ENCODE measurements around the gene CRYBG1. TPM values are rescaled to one million over a fixed set of nuclear protein-coding genes. Genes with fewer than 3 reads are reported as not detected.

CRYBG1 gene
- polyA plus RNA-seq, 2 of the 4 experiments (the other 2 are of a cell fraction): 0.31 to 0.37 TPM

- TF ChIP-seq CHD2 (IDR thresholded peaks at IDR 0.05; ENCODE audit: low read length, partially characterized antibody) (no peak), HOXB5 (CRISPR knock-in tag; IDR thresholded peaks at IDR 0.05) (no peak), HES2 (IDR thresholded peaks at IDR 0.05) (no peak), GATA3 (IDR thresholded peaks at IDR 0.05; ENCODE audit: borderline replicate concordance) (no peak)
These were observed 116.6 kb downstream of the CRYBG1 start (continued) for GRCh38 chr6:106477146-106477545.

GRCh38 chr6:106477790-106478189 is 117.3 kb downstream of the CRYBG1 start:
- WGBS (ENCODE audit: missing lambda C conversion rate): 71% methylated on average over 6 of the region's 6 CpGs
- Histone ChIP-seq H3K9me3 (no peaks in the 10 kb centered on the region), H3K27ac (no peak overlapping the region), H3K4me1 (peaks cover 6% of the 10 kb centered on the region; the same call in 2 of the 3 replicates), H3K4me2 (no peak overlapping the region), H3K4me3 (no peak overlapping the region)
- POLR2A ChIA-PET: no interaction called here
- TF ChIP-seq ELK1 (IDR thresholded peaks at IDR 0.05; ENCODE audit: low read depth, low read length) (no peak), NR3C1 (IDR thresholded peaks at IDR 0.05) (no peak), CEBPB (IDR thresholded peaks at IDR 0.05) (no peak)
- CTCF ChIA-PET: interaction anchor here (0.5 to 2.8 kb wide), 6 partner anchors 12 to 520 kb away, joined by 3 to 7 read pairs (median 3); no protein-coding TSS in a partner anchor
- ATAC-seq: no peak
- no peak for FAIRE-seq
- no peak for DNase-seq (ENCODE audit: low read depth in 1 of 2, low spot score in 1 of 2)

GRCh38 chr6:106486236-106486635 is 125.7 kb downstream of the CRYBG1 start:
- no peak for TF ChIP-seq FOSB (CRISPR knock-in tag; IDR thresholded peaks at IDR 0.05)
- TF ChIP-seq JUN (IDR thresholded peaks at IDR 0.05): no peak
- no peak for TF ChIP-seq RCOR1 (IDR thresholded peaks at IDR 0.05; ENCODE audit: low read depth, low read length)
- TF ChIP-seq SREBF2 (IDR thresholded peaks at IDR 0.05): no peak
- TF ChIP-seq EHF (CRISPR knock-in tag; IDR thresholded peaks at IDR 0.05): no peak
- TF ChIP-seq USF2 (IDR thresholded peaks at IDR 0.05): no peak
- TF ChIP-seq POLR2A (IDR thresholded peaks at IDR 0.05; ENCODE audit: low read length): no peak
- no peak for TF ChIP-seq KDM5A (IDR thresholded peaks at IDR 0.05)
- TF ChIP-seq RFX5 (IDR thresholded peaks at IDR 0.05): no peak
- no peak for TF ChIP-seq ATOH8 (CRISPR knock-in tag; IDR thresholded peaks at IDR 0.05; ENCODE audit: low read depth)
- no peak for TF ChIP-seq PBX3 (IDR thresholded peaks at IDR 0.05)
- TF ChIP-seq HEYL (CRISPR knock-in tag; IDR thresholded peaks at IDR 0.05): no peak
- TF ChIP-seq NPAS2 (CRISPR knock-in tag; IDR thresholded peaks at IDR 0.05; ENCODE audit: borderline replicate concordance): no peak
- WGBS (ENCODE audit: missing lambda C conversion rate): 56% methylated on average over 1 of the region's 1 CpG
- no peaks in the 10 kb centered on the region for H3K4me1 ChIP-seq
- no peak for DNase-seq (ENCODE audit: low read depth in 1 of 2, low spot score in 1 of 2)
- no peak overlapping the region for H3K4me3 ChIP-seq
- H3K27ac ChIP-seq: no peak overlapping the region
- no peak for ATAC-seq
- ChIA-PET POLR2A (no interaction called here), CTCF (no interaction called here)
- H3K4me2 ChIP-seq: no peak overlapping the region
- no peak for FAIRE-seq
- H3K9me3 ChIP-seq: no peaks in the 10 kb centered on the region

Data from A549 (cell line).